Activated CD4-positive, alpha-beta T cell treated with anti-CD3 and anti-CD28 coated beads, Interleukin-2, amount 50 U/mL, for 4 hours (primary cell): Measurements from ENCODE around the gene TMCC1.
"Not testable (repeated sequence)": the region's sequence is repeated elsewhere in the genome, so short reads cannot be mapped to it uniquely, and the experiment has no call there.

Experiments used
- DNase-seq, 2 experiments: peaks; one replicate each; pipeline ENCODE4 v3.0.0-alpha.2; 2020

Gene TMCC1

DNA sequence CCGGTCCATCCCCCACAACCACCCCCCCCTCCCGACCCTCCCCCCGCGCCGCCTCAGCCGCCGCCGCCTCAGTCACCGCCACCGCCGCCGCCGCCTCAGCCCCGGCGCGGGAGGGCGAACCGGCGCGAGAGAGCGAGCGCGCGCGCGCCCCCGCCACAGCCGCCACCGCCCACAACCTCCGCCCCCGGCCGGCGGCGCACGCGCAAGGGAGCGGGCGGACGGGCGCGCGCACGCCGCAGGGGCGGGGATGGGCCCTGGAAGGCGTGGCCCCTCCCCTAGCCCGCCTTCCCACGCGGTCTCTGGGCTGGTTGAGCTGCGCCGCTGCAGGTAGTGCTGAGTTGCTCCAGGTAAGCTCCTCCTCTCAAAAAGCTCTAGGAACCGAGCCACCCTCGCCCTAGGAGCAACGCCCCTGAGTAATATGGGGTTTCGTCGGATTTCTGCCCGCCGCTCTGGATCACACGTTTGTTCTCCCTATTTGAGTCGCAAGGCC lies at the start of gene TMCC1:
Gene TMCC1, minus strand, starts transcription at position 131 of the 490 bp plus-strand sequence.
- peak; percentile 84 to 87 for DNase-seq

DNA sequence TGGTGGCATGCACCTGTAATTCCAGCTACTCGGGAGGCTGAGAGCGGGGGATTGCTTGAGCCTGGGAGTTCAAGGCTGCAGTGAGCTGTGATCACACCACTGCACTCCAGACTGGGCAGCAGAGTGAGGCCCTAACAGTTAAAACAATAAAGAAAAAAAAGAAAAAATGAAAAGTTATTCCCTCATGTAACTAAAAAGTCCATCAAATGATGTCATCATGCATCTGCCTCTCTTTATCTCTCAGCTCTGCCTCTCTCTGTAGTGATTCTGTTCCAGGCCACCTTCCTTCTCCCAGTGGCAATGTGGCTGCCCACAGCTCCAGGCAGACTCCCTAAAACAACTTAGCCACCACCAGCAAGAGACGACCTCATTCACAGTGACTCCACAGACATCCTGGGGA lies 49.5 kb upstream of the TMCC1 start:
- no peak for DNase-seq

DNA sequence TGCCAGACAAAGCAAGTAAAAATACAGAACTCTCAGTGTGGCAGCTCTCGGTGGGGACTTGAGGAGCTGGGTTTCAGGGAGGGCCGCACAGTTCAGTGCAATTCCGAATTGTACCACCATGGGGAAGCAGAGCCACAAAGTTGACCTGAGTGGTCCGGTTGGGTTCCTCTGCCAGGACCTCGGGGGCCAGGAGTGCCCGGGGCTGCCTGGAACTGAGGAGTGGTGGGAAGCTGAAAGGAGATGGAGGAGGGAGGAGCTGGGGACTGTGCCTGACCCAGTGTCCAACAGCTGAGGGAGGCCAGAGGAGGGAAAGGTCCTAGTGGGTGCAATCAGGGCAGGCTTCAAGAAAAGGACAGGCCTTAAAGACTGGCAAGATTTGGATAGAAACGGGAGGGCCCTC lies 48.8 kb upstream of the TMCC1 start:
- DNase-seq, result peak in 1 of 2 experiments; percentile 8

DNA sequence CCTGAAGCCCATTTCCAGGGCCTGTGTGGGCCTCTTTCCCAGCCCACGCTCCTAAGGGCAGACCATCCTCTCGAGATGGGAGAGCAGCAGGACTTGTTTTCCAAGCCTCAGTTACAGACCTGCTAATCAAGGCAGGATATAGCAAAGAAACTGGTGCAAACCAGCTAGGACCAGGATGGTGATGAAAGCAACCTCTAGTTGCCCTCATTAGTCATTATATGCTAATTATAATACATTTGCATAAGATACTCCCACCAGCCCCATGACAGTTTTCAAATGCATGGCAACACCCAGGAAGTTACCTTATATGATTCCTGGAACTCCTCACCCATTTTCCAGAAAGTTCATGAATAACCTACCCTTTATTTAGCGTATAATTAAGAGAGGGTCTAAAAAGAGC lies 46.6 kb upstream of the TMCC1 start:
- no peak for DNase-seq

DNA sequence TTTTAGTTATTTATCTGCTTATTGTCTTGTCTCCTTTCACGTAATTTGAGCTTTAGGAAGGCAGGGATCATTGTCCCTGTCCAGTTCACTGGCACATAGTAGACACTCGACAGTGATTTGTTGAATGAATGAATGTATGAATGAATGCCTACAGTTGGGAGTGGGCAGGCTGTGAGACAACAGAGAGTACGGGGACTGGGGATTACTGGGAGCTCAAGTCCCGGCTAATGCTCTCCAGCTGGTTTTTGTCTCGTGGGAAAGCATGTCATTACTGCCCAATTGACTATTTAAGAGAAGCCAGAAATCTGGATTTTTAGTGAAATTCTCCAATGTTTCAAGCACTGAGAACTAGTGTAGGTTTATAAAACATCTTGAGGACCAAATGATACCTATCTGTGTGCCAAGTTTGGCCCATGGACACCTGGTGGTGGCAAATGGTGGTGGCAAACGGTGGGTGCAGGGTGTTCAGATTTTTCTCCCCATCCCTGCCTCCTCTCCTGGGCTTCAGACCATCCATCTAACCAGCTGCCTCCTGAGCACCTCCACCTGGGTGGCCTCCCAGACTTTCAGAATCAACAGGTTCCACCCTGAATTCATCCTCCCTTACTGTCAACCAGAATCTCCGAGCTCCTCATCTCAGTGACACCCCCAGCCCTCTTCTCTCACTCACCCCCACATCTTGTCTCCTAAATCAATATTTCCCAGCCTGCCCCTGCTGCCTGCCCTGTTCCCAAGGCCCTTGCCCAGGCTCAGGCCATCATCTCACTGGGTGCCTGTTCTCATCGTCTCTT lies 44.8 kb upstream of the TMCC1 start:
- no peak for DNase-seq

DNA sequence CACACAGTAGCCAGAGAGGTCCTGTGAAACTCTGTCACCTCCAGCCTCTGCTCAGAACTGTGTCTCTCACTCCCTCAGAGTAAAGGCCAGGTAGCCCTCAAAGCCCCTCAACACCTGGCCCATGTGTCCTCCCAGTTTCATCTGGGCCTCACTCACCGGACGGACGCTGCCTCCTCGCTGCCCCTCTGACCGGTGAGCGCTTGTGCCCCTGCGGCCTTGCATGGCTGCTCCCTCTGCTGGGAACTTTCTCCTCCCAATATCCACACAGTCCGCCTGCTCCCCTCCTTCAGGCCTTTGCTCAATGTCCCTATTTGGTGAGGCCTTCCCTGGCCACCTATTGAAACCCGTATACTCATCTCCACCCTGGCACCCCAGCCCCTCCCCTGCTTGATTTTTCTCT lies 44.2 kb upstream of the TMCC1 start:
- no peak for DNase-seq

DNA sequence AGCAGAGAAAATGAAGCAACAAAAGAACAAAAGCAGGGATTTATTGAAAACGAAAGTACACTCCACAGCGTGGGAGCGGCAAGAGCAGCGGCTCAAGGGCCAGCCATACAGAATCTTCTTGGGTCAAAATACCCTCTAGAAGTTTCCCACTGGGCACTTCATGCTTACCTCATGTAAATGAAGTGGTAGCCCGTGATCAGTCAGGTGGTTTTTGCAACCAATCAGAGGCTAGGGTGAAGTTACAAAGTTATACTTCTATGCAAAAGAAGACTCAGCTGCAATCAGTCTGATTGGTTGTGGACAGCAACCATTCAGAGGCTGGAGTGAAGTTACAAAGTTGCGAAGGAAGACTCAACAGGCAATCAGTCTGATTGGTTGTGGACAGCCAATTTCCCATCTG lies 43.2 kb upstream of the TMCC1 start:
- no peak for DNase-seq

DNA sequence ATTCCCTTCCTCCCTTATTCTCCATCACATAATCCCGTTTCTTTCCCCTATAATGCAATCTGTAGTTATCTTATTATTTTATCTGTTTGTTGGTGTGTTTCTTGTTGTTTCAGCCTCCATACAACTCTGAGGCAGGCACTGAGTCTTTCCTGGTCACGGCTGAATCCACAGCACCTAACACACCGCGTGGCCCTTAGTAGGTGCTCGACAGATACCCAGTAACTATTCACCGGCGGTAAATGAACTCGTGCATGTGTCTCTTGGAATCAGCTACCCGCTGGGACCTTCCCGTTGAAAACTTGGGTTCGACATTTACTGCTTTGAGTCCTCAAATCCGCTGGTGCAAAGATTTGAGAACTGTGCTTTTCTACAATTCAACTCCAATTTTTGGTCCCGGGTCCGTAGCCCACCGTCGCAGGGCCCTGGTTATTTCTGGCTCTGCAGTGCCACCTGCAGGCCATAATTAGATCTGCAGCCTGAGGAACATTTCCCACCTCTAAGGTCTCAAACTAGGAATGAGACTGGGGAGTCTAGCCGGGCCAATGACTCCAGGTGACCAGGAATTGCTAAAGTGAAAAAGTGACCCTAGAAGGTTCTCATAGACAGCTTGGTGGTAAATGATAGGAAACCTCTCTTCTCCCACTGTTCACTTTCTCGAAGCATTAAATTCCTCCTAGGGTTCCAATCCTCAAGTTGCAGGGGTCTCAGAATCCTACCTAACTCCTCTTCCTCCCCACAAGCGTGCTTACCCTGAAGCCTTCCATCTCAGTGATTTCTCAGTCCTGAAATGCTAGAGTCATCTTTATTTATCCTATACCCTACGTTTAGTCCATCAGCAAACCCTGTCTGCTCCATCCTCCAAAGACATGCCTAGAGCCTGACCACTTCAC lies 41.0 kb upstream of the TMCC1 start:
- DNase-seq, result peak in 1 of 2 experiments; percentile 11

DNA sequence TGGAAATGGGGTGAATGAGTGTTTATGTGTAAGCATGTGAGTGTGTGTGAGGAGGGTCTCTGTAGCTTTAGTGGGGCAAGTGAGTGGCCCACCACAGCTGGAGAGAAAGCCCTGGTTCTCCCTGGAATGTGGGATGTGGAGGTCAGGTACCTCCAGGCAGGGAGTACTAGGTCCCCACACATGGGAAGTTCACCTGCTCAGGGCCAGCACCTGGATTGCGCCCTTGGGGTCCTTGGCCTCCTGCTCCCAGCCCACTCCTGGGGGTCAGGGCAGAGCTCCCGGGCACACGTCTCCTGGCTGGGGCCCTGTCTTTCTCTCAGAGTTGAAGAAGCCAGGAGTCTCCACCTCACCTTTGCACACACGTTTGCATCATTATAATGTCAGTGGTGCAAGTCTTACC lies 40.0 kb upstream of the TMCC1 start:
- no peak for DNase-seq

DNA sequence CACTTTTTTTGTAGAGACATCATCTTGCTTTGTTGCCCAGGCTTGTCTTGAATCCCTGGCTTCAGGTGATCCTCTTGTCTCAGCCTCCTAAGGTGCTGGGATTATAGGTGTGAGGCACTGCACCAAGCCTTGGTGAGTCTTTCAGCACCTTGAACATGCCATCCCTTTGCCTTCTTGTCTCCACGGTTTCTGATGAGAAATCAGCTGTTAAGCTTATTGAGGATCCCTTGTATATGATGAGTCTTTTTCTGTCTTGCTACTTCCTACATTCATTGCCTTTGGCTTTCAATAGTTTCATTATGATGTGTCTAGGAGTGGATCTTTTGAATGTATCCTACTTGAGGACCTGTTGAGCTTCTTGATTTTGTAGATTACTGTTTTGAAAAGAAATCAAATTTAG lies 35.9 kb upstream of the TMCC1 start:
- DNase-seq, result no peak

DNA sequence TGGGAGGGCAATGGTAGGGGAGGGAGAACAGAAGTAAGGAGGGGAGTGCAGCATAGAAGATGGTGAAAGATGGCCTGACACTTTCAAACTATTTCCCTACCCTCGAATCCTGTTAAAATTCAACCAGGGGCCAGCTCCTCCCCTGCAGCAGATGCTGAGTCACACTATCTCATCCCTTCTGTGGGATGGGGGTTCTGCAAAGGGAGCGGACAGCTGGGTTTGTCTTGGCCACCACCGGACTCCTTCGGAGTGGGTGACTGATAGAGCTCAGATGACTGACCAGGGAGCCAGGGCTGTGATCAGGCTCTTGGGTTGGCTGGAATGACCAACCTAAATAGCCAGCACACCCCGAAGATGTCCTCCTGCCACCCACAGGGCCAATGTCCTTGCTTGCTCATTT lies 33.6 kb upstream of the TMCC1 start:
- DNase-seq, result no peak

DNA sequence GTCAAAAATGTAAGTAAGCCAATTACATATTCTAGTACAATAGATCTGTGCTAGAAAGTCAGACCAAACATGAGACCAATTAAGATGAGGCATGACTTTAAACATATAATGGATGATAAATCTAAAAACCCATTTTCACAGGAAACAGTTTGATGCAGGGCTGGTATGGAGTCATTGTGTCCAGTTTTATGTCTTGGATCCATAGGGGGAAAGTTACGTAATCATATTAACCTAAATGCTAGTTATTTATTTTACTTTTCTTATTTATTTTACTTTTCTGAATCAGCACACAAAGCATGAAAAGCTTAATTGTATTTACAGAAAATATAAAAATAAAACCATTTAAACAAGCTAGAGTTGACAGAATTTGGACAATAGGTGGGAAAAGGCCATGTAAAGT lies 26.3 kb upstream of the TMCC1 start:
- DNase-seq, result no peak

DNA sequence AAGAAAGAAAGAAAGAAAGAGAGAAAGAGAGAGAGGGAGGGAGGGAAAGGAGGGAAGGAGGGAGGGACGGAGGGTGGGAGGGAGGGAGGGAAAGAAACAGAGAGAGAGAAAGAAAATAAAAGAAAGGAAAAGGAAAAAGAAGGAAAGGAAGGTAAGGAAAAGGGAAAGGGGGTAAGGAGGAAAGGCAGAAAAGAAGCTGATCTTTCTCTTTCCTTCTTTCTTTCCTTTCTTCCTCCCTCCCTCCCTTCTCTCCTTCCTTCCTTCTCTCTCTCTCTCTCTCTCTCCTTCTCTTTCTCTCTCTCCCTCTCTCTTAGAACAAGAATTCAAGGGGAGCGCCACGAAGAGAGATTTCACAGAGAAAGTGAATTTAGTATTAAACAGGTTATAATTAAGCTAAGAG lies 25.8 kb upstream of the TMCC1 start:
- no peak for DNase-seq

DNA sequence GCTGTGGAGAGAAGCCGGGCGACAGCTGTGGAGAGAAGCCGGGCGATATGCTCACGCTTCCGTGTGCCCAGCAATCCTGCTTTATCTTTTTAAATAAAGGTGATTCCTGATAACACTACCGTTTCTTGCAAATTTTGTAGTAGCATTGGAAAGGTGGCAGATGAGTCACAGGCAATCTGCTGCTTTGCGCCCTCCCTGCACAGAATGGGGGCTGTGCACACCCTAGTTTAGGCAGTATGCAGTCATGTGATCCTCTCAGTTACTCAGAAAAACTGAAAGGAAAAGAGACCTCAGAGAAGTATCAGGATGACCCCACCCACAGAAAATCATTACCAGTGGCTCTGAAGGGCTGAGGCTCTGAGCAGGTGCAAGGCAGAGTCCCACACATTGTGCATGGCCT lies 24.9 kb upstream of the TMCC1 start:
- DNase-seq, result no peak

DNA sequence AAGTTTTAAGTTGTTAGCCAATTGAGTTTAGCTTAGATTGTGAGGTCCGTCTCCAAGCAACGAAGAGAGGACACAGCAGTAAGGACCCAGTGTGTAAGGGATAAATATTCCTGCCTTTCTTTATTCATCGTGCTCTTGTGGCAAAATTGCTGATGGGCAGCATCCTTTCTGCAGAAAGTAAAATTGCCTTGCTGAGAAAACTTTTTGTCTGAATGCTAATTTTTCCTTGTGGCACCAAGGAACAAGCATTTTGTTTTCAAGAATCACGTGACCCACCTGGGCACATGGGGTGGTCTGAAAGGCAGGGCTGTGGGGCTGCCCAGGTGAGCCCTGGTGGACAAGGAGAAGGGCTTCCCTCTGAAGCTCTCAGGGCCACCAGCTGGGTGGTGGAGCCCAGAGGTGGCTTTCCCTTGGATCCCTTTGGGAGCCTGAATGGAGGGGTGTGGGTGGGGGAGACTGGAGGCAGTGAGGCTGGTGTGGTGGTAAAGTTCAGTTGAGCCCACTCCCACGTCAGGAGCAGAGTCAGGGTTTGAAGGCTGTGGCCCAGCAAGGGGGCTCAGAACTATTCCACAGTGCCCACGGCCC lies 24.0 kb upstream of the TMCC1 start:
- no peak for DNase-seq

DNA sequence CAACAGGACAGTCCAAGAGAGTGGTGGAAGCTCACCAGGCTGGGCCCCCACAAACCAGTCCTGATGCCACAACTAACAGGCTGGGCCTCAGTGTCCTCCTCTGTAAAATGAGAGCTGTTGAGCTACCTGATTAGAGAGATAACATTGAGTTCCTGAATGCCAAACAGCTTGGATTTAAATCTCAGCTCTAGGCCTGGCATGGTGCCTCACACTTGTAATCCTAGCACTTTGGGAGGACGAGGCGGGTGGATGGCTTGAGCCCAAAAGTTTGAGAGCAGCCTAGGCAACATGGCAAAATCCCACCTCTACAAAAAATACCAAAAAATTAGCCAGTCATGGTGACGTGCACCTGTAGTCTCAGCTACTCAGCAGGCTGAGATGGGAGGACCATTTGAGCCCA lies 20.1 kb upstream of the TMCC1 start:
- DNase-seq, result no peak

DNA sequence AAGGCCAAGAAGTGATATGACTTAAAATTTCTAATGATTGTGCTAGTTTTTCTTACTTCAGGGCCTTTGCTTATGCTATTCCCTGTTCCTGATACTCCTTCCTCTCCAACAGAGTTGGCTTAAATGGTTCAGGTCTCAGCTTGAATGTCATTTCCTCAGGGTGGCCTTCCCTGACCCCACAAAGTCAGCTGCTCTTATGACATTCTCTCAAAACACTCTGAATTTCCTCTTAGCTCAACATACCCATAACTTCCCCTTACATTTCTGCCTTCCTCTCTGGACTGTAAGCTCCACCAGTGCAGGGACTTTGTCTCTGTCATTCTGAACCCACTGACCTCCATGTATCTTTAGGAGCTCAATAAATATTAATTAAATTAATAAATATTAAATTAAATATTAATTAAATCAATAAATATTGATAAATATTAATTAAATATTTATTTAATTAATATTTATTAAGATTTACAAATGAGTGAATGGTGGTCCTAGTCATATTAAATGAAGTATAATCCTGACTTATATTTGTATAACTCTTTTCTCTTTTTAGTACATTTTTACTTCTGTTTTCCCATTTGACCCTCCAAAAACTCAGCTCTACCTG lies 17.9 kb upstream of the TMCC1 start:
- DNase-seq, result no peak

DNA sequence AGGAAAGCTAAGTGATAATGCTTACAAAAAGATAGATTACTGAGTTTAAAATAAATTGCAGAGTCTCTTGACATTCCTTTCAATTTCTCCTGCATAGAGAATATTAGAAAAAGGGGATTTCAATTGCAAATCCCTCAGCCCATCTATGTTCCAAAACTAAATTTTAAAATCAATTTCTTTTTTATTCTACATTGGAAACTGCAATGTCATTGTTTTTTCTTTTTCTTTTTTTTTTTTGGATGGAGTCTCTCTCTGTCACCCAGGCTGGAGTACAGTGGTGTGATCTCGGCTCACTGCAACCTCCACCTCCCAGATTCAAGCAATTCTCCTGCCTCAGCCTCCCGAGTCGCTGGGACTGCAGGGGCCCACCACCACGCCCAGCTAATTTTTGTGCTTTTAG lies 15.7 kb upstream of the TMCC1 start:
- DNase-seq, result not testable (repeated sequence)

DNA sequence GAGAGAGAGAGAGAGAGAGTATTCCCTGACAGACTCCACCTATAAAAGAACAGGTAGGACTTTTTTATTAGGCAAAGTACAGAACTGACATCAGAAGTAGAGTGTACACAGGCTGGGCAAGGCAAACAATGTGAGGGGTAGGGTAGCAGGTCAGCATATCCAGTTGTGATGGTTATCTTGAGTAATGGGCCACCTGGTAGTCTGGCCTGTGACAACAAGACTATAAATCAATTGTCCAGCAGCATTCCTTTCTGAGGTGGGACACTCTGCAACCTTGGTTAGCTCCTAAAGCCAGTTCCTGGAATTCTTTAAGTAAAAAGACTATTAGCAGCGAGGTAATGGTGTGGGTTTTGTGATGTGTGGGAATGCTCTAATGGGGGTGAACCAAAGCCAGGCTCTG lies 14.9 kb upstream of the TMCC1 start:
- DNase-seq, result no peak

DNA sequence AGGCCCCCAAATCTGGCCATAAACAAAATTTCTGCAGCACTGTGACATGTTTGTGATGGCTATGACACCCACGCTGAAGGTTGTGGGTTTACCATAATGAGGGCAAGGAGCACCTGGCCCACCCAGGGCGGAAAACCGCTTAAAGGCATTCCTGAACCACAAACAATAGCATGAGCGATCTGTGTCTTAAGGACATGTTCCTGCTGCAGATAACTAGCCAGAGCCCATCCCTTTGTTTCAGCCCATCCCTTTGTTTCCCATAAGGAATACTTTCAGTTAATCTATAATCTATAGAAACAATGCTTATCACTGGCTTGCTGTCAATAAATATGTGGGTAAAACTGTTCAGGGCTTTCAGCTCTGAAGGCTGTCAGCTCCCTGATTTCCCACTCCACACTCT lies 7.8 kb upstream of the TMCC1 start:
- DNase-seq, result not testable (repeated sequence)

DNA sequence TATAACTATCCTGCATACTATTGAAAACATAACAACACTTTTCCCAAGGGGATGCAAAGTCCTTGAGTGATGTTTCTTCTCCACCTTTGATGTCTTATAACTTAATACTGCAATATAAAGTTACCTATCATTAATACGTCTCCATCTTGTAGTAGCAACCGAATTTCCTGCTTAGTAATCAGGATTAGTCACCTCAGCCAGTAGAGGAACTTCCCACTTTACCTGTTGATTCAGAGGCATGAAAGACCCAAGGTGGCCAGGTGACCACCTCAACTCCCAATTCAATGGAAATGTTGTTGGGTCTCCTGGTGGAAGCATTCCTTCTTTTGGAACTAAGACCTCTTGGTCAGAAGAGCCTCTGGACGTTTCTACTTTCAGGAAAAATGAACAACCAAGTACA lies 3.5 kb upstream of the TMCC1 start:
- no peak for DNase-seq

DNA sequence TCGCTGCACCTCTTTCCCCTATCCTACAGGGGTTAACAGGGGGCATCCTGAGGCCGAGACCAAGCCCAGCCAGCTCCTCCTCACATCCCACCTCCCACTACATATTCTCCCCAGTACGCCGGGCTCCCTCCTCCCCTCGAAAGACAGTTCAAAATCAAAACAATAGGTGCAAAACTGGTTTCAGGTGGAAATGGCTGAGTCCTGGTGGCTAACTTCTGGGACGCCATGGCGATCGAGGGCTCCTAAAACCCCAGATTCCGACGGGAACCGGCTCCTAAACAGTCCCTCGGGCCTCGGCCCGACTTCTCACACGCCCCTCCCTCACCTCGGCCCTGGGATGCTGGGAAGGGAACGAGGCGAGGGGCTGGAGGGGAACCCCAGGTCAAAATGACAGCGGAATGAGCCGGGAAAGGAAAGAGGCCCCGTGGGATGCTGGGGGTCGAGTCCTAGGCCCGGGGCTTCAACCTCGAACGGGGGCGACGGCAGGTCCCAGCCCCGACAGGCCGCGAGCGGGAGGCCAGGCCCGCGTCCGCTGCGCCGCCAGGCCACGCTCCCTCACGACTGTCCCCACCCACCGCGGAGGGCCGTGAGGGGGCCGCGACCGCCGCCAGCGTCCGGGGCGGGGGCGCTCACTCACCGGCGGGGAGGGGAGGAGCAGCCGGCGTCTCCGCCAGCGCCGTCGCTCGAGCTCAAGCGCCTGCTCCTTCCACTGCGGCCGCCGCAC lies 492 bp downstream of the TMCC1 start:
- DNase-seq, result peak; percentile 3 to 65

DNA sequence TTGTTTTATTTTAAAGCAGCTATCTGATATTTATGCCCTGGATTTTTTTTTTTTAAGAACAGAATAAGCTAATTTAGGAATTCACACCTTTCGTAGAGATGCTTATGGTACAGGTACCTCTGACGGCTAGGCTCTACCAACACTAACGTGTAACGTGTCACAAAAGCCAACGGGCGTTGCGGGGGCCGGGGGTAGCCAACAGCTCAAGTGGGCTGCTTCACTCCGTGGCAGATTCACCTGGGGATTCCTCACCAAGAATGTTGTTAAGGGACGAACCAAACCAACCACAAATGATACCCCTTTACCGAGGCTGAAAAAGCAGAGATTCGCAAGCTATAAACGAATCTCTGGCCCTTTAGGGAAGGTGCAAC lies 1.0 kb downstream of the TMCC1 start:
- DNase-seq, result peak; percentile 7 to 8
